Nephron (organoid): Measurements from ENCODE around the gene MAN2A1.

Experiments used
- H3K27ac Mint-ChIP-seq, 3 experiments: 2 replicates each; pipeline ENCODE4 v1.8.0; 2020; ENCODE audit warnings: mixed read lengths in 3 of 3, mild to moderate bottlenecking in 2 of 3, moderate library complexity in 1 of 3
- H3K27me3 Mint-ChIP-seq: 2 replicates; pipeline ENCODE4 v1.8.0; 2021; ENCODE audit warnings: low read depth, mild to moderate bottlenecking, moderate library complexity, mixed read lengths
- H3K36me3 Mint-ChIP-seq: 2 replicates; pipeline ENCODE4 v1.8.0; 2020; ENCODE audit warnings: low read depth, mixed read lengths
- H3K4me1 Mint-ChIP-seq: 2 replicates; pipeline ENCODE4 v1.8.0; 2020; ENCODE audit warnings: mixed read lengths
- H3K4me3 Mint-ChIP-seq, 3 experiments: 2 replicates each; pipeline ENCODE4 v1.8.0; 2020; ENCODE audit warnings: mild to moderate bottlenecking in 3 of 3, mixed read lengths in 3 of 3, moderate library complexity in 2 of 3
- H3K9me3 Mint-ChIP-seq: 2 replicates; pipeline ENCODE4 v1.8.0; 2020; ENCODE audit warnings: mixed read lengths
- TF ChIP-seq, protein P1 (sequence below), 3 experiments: fragments of 200-600 bp; sonication (generic); IDR thresholded peaks; one replicate each; pipeline ENCODE4 v1.5.0; 2021; ENCODE audit warnings: antibody characterized with exemption in 3 of 3; ENCODE audit not compliant: unreplicated experiment in 3 of 3

MAN2A1 gene

DNA sequence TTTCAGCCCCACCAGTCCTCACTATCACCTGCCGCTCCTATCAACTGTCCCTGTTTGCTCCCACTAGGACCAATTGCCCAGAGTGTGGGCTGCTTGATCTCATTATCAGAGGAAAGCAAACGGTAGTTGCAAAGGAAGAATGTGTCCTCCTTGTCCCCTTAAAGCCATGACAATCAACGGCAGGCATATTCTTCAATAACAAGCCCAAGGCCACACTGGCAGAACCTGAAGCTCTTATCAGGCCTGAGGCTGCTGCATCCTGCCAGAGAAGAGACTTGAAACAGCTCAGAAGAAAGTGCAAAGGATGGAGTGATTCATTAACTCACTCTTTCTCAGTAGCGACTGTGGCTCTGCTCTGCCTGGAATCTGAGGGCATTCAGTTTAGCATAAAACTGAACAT lies 39.2 kb upstream of the MAN2A1 start:
- Mint-ChIP-seq H3K36me3 (no peaks in the 10 kb centered on the region), H3K9me3 (no peaks in the 10 kb centered on the region), H3K27ac (peak overlapping the region in 2 of 3 experiments; percentile 75 to 82), H3K4me3 (no peak overlapping the region), H3K4me1 (peaks cover 70% of the 10 kb centered on the region), H3K27me3 (peaks cover 3% of the 10 kb centered on the region)
- TF ChIP-seq, protein P1, sequence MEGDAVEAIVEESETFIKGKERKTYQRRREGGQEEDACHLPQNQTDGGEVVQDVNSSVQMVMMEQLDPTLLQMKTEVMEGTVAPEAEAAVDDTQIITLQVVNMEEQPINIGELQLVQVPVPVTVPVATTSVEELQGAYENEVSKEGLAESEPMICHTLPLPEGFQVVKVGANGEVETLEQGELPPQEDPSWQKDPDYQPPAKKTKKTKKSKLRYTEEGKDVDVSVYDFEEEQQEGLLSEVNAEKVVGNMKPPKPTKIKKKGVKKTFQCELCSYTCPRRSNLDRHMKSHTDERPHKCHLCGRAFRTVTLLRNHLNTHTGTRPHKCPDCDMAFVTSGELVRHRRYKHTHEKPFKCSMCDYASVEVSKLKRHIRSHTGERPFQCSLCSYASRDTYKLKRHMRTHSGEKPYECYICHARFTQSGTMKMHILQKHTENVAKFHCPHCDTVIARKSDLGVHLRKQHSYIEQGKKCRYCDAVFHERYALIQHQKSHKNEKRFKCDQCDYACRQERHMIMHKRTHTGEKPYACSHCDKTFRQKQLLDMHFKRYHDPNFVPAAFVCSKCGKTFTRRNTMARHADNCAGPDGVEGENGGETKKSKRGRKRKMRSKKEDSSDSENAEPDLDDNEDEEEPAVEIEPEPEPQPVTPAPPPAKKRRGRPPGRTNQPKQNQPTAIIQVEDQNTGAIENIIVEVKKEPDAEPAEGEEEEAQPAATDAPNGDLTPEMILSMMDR (IDR thresholded peaks at IDR 0.05; ENCODE audit: unreplicated experiment in 3 of 3): no peak

DNA sequence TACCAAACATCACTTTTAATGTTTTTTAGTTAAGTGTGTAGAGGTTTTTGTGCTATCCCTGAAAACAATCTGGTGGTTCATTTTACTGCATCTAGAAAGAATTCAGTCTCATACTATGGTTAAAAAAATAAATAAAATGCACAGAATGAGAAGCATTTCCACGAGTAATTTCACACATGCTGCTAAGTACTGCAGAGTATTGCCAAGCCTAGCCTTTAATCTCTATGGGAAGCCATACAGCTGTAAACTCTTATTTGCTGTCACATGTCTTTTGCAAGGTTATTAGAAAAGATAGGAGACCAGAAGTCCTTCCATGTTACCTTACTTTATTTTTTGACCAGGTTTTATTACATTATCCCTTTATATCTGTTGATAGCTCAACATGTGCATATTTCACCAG lies 37.6 kb upstream of the MAN2A1 start:
- H3K4me3 Mint-ChIP-seq: no peak overlapping the region
- H3K27me3 Mint-ChIP-seq: peaks cover 3% of the 10 kb centered on the region
- H3K9me3 Mint-ChIP-seq: no peaks in the 10 kb centered on the region
- TF ChIP-seq, protein P1 (IDR thresholded peaks at IDR 0.05; ENCODE audit: unreplicated experiment in 3 of 3): no peak
- H3K36me3 Mint-ChIP-seq: no peaks in the 10 kb centered on the region
- no peak overlapping the region for H3K27ac Mint-ChIP-seq
- peaks cover 73% of the 10 kb centered on the region for H3K4me1 Mint-ChIP-seq

DNA sequence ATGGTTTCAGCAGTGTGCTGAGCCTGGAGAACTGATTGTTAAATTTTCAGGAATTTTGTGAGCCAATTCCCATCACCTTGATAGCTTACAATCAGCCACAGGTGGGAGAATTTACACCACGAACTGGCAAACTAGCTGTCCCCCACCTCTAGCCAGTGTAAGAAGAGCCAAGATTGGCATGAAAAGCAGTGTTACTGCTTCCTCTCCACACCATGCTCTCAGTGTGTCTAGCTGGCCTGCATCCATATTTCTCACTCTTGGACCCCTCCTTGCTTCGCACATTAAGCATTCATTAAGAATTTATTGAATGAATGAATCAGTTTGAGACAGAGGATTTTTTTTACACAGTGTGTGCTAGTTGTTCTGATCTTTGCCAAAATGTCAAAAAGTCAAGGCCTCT lies 36.7 kb upstream of the MAN2A1 start:
- H3K36me3 Mint-ChIP-seq: no peaks in the 10 kb centered on the region
- no peak overlapping the region for H3K4me3 Mint-ChIP-seq
- TF ChIP-seq, protein P1 (IDR thresholded peaks at IDR 0.05; ENCODE audit: unreplicated experiment in 3 of 3): no peak
- no peaks in the 10 kb centered on the region for H3K9me3 Mint-ChIP-seq
- peak overlapping the region in 1 of 3 experiments; percentile 31 for H3K27ac Mint-ChIP-seq
- H3K27me3 Mint-ChIP-seq: peaks cover 3% of the 10 kb centered on the region
- peaks cover 73% of the 10 kb centered on the region for H3K4me1 Mint-ChIP-seq

DNA sequence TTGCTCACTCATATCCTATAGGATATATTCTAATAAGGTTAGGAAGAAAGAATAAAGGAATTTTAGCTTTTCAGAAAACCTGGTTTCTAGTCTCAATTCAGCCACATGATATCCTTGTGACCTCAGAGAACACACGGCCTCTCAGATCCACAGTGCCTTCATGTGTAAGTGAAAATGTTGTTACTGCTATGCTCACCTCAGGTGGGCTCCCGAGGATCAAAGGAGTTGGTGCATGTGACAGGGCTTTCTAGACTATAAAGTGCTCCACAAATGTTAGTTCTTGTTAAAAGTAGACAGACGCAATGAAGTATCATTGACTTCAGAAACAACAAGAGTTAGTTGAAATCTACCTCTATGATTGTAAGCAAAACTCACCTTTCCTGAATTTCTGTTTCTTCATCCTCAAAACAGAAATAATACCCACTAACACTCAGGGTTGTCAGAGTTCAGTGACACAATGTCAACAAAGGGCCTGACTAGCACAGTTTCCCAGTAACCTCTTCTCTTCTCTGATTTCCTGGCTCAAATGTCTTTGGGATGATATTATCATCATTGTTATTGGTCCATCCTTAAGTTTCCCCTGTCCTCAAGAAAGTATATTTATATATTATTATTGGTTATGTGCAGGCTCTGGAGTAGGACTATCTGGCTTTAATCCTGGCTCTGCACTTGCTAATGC lies 36.0 kb upstream of the MAN2A1 start:
- H3K27me3 Mint-ChIP-seq: peaks cover 3% of the 10 kb centered on the region
- H3K4me3 Mint-ChIP-seq: no peak overlapping the region
- no peaks in the 10 kb centered on the region for H3K9me3 Mint-ChIP-seq
- peak overlapping the region in 1 of 3 experiments; percentile 31 for H3K27ac Mint-ChIP-seq
- H3K4me1 Mint-ChIP-seq: peaks cover 77% of the 10 kb centered on the region
- no peaks in the 10 kb centered on the region for H3K36me3 Mint-ChIP-seq
- TF ChIP-seq, protein P1 (IDR thresholded peaks at IDR 0.05; ENCODE audit: unreplicated experiment in 3 of 3): no peak

DNA sequence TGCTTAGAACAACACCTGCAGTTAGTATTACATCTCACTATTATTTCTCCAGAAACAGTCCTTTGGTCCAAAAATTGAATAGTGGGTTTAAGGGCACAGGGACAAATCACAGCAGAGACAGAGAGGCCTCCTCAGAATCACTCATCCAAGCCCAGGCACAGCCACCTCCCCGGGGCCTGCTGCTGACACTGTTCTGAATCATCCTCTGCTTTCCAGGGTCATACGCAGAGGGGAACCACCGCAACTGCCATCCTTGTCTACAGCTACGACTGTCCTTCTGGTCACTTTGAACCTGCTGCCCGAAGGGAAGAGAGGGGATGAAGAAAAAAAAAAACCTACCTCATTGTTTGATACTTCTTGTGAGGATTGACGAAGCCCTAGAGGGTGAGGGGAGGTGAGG lies 35.3 kb upstream of the MAN2A1 start:
- Mint-ChIP-seq H3K27ac (peak overlapping the region in 1 of 3 experiments; percentile 49), H3K9me3 (no peaks in the 10 kb centered on the region), H3K27me3 (peaks cover 3% of the 10 kb centered on the region), H3K36me3 (no peaks in the 10 kb centered on the region), H3K4me1 (peaks cover 76% of the 10 kb centered on the region), H3K4me3 (no peak overlapping the region)
- TF ChIP-seq, protein P1 (IDR thresholded peaks at IDR 0.05; ENCODE audit: unreplicated experiment in 3 of 3): no peak

DNA sequence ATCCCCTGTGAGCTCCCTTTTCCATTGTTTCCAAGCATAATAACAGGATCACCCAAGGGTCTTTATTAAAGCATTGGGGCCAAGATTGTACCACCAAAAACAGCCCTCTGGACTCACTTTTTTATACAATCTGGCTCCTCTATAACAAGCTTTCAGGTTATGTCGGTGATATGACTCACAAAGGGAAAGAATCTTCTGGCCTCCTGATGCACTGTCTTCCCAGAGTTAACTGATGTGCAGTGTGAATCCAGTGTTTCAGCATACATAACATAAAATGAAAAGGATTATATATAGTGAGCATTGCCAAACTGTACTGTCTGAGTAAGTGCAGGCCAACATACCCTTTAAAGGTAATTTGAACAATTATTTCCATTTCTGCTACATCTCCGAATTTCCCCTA lies 33.9 kb upstream of the MAN2A1 start:
- TF ChIP-seq, protein P1 (IDR thresholded peaks at IDR 0.05; ENCODE audit: unreplicated experiment in 3 of 3): no peak
- Mint-ChIP-seq H3K27me3 (peaks cover 3% of the 10 kb centered on the region), H3K4me1 (peaks cover 74% of the 10 kb centered on the region), H3K4me3 (no peak overlapping the region), H3K9me3 (no peaks in the 10 kb centered on the region), H3K36me3 (no peaks in the 10 kb centered on the region), H3K27ac (peak overlapping the region in 2 of 3 experiments; percentile 34 to 71)
